ENCODE data around the gene CAB39. TPM values are rescaled to one million over a fixed set of nuclear protein-coding genes. Genes with fewer than 3 reads are reported as not detected.

Gene CAB39
- total RNA-seq, 4 donors from 2014 or later = 67.3 to 137 (median 123) TPM

DNA sequence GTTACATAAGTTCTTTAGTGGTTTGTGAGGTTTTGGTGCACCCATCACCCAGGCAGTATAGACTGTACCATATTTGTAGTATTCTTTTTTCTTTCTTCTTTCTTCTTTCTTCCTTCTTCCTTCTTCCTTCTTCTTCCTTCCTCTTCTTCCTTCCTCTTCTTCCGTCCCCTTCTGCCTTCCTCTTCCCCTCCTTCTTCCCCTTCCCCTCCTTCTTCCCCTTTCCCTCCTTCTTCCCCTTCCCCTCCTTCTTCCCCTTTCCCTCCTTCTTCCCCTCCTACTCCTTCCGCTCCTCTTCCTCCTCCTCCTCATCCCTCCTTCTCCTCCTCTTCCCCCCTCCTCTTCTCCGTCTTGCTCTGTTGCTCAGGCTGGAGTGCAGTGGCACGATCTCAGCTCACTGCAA, 41.6 kb downstream of the CAB39 start:
- TF ChIP-seq POLR2AphosphoS5 (IDR thresholded peaks at IDR 0.05) = no peak
- TF ChIP-seq EP300 (IDR thresholded peaks at IDR 0.05; ENCODE audit: low read depth) = no peak
- TF ChIP-seq POLR2A (IDR thresholded peaks at IDR 0.05) = no peak
- TF ChIP-seq, protein P1, sequence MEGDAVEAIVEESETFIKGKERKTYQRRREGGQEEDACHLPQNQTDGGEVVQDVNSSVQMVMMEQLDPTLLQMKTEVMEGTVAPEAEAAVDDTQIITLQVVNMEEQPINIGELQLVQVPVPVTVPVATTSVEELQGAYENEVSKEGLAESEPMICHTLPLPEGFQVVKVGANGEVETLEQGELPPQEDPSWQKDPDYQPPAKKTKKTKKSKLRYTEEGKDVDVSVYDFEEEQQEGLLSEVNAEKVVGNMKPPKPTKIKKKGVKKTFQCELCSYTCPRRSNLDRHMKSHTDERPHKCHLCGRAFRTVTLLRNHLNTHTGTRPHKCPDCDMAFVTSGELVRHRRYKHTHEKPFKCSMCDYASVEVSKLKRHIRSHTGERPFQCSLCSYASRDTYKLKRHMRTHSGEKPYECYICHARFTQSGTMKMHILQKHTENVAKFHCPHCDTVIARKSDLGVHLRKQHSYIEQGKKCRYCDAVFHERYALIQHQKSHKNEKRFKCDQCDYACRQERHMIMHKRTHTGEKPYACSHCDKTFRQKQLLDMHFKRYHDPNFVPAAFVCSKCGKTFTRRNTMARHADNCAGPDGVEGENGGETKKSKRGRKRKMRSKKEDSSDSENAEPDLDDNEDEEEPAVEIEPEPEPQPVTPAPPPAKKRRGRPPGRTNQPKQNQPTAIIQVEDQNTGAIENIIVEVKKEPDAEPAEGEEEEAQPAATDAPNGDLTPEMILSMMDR (IDR thresholded peaks at IDR 0.05) = no peak
- Histone ChIP-seq H3K27me3 (no peaks in the 10 kb centered on the region), H3K4me3 (no peak overlapping the region), H3K4me1 (peaks cover 17 to 48% (median 33%) of the 10 kb centered on the region in 4 donors), H3K9me3 (no peaks in the 10 kb centered on the region), H3K36me3 (no peaks in the 10 kb centered on the region), H3K27ac (no peak overlapping the region)
- DNase-seq = no peak
- in situ Hi-C loops (cut with MboI; ENCODE audit: low pct_ligation_motif_present in 1 of 4, low pct_unique_long_range_greater_than_20kb in 1 of 4, low sequenced_read_pairs in 3 of 4) (no loop called here), intact Hi-C loops (cut with DNase I; ENCODE audit: low total_unique reads) (no loop called here)
- WGBS, 2 donors (ENCODE audit: low coverage in 1 of 2) = 84 to 86% methylated on average over 4 of the region's 4 CpGs

DNA sequence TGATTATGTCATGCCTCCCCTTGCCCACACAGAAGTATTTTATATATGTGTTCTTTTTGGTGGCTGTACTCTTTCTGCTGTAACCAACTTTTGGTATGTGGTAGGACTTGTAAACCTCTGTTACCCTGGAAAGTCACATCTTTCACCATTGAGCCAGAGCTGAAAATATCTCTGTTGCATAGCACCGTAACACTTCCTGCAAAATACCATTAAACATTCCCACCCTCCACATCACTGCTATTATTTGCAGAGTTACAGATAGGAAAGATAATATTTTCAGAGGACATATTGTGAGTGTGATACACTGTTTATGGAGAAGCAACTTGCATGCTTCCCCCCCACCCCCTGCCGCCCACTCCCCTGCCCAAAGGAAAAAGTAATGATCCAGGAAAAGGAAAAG, 44.8 kb downstream of the CAB39 start:
- TF ChIP-seq EP300 (IDR thresholded peaks at IDR 0.05; ENCODE audit: low read depth) (no peak), POLR2AphosphoS5 (IDR thresholded peaks at IDR 0.05) (no peak), POLR2A (IDR thresholded peaks at IDR 0.05) (no peak)
- TF ChIP-seq, protein P1 (IDR thresholded peaks at IDR 0.05) = no peak
- H3K27me3 ChIP-seq = no peaks in the 10 kb centered on the region
- DNase-seq = no peak
- no peaks in the 10 kb centered on the region for H3K9me3 ChIP-seq
- no peaks in the 10 kb centered on the region for H3K36me3 ChIP-seq
- 56 to 80% methylated on average over 1 to 2 of the region's 2 CpGs for WGBS, 2 donors (ENCODE audit: low coverage in 1 of 2)
- intact Hi-C loops (cut with DNase I; ENCODE audit: low total_unique reads) (no loop called here), in situ Hi-C loops (cut with MboI; ENCODE audit: low pct_ligation_motif_present in 1 of 4, low pct_unique_long_range_greater_than_20kb in 1 of 4, low sequenced_read_pairs in 3 of 4) (no loop called here)
- H3K27ac ChIP-seq = peak overlapping the region; percentile 39 to 81 (median 63)
- H3K4me1 ChIP-seq = peaks cover 17 to 42% (median 35%) of the 10 kb centered on the region in 4 donors
- no peak overlapping the region for H3K4me3 ChIP-seq

DNA sequence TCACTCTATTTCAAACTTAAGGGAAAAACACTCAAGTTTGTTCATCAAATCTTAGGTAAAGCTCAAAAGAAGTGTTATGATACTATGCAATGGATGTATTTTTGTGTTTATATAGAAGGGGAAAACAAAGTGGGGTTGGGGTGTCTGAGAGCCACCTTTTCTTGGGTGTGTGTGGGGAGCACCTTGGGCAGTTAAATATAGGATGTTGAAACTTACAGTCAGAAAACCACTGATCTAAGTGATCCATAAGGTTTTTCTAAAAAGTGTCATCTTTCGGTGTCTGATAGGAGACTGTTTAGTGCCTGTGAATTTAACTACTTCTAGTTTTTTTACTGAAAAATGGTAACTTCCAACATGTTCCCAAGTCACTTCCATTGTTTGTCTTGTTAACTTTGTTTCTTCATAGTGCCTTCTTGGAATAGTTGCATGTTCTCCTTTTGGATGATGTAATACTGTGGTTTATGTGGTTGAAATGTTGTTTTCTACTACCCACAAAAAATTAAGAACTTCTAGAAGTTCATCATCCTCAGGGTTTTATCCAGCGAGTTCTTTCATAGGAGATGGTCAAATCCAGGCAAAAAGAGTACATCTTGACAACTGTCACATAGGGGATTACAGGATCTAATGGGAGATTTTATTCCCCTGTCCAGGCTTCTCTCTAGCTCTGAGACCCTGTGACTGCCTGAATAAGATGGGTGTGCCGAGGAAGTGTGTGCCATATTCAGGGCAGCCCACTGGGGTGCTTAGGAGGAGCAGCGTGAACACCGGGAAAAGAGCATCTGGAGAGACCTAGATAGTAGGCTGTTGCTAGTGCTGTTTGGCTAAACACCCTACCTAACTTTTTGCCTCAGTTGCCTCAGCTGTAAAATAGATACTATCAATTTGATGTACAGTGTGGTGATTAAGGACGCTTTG, 46.2 kb downstream of the CAB39 start:
- TF ChIP-seq, protein P1 (IDR thresholded peaks at IDR 0.05) = no peak
- TF ChIP-seq POLR2AphosphoS5 (IDR thresholded peaks at IDR 0.05) = peak in 1 of 3 donors; percentile 49
- peak overlapping the region; percentile 44 to 49 (median 46) for H3K27ac ChIP-seq
- in situ Hi-C loops (cut with MboI; ENCODE audit: low pct_ligation_motif_present in 1 of 4, low pct_unique_long_range_greater_than_20kb in 1 of 4, low sequenced_read_pairs in 3 of 4) = no loop called here

DNA sequence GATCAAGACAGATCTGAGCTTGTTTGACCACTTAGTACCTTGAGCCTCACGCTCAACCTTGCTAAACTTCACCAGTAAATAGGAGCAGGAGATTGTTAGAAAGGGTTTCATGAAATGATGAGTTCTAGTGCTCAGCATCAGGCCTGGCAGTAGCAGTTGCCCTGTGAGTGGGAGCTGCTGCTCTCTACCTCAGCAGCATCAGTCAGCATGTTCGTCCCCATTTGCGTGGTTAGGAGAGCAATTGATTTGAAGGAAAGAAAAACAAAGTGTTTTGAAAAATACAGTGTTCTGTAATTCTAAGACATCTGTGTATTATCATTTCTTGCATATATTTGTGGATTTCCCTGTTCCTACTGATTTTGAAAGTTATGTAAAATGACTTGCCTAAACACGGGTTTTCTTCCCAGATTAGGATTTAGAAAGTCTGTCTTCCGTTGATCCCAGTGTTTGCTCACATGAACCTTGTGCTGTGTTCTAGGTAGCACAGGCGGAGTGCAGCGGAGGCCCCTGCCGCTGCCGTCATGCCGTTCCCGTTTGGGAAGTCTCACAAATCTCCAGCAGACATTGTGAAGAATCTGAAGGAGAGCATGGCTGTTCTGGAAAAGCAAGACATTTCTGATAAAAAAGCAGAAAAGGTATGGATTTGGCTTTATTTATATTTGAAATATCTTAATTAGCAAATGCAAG, 47.0 kb downstream of the CAB39 start:
- 86 to 90% methylated on average over 11 of the region's 11 CpGs for WGBS, 2 donors (ENCODE audit: low coverage in 1 of 2)
- H3K36me3 ChIP-seq = peaks cover 0 to 4% (median 0%) of the 10 kb centered on the region in 4 donors
- H3K9me3 ChIP-seq = no peaks in the 10 kb centered on the region
- peaks cover 17 to 42% (median 35%) of the 10 kb centered on the region in 4 donors for H3K4me1 ChIP-seq
- DNase-seq = no peak
- H3K27me3 ChIP-seq = no peaks in the 10 kb centered on the region
- intact Hi-C loops (cut with DNase I; ENCODE audit: low total_unique reads) (no loop called here), in situ Hi-C loops (cut with MboI; ENCODE audit: low pct_ligation_motif_present in 1 of 4, low pct_unique_long_range_greater_than_20kb in 1 of 4, low sequenced_read_pairs in 3 of 4) (no loop called here)
- peak overlapping the region; percentile 28 to 47 (median 44) for H3K27ac ChIP-seq
- no peak overlapping the region for H3K4me3 ChIP-seq
- TF ChIP-seq, protein P1 (IDR thresholded peaks at IDR 0.05) = no peak
- TF ChIP-seq EP300 (IDR thresholded peaks at IDR 0.05; ENCODE audit: low read depth) = no peak
- no peak for TF ChIP-seq POLR2A (IDR thresholded peaks at IDR 0.05)
- TF ChIP-seq POLR2AphosphoS5 (IDR thresholded peaks at IDR 0.05) = no peak

More for the DNA sequence above, 46.2 kb downstream of the CAB39 start:
- 74 to 75% methylated on average over 6 of the region's 6 CpGs for WGBS, 2 donors (ENCODE audit: low coverage in 1 of 2)
- peaks cover 17 to 42% (median 35%) of the 10 kb centered on the region in 4 donors for H3K4me1 ChIP-seq
- no peaks in the 10 kb centered on the region for H3K27me3 ChIP-seq
- no peak overlapping the region for H3K4me3 ChIP-seq
- no peak for DNase-seq
- H3K9me3 ChIP-seq = no peaks in the 10 kb centered on the region
- peaks cover 0 to 4% (median 0%) of the 10 kb centered on the region in 4 donors for H3K36me3 ChIP-seq
- intact Hi-C loops (cut with DNase I; ENCODE audit: low total_unique reads) = no loop called here
